Activated naive CD8-positive, alpha-beta T cell (primary cell): ENCODE results near the gene GRHPR.
A peak's percentile ranks its signal among the peaks of the same experiment; 100 is the strongest.

Experiments
- H3K27ac Mint-ChIP-seq: one replicate; pipeline ENCODE4 v1.8.0; 2021; ENCODE audit warnings: mixed read lengths
- H3K27me3 Mint-ChIP-seq: one replicate; pipeline ENCODE4 v1.8.0; 2021; ENCODE audit warnings: mixed read lengths
- H3K36me3 Mint-ChIP-seq: one replicate; pipeline ENCODE4 v1.8.0; 2021; ENCODE audit warnings: mixed read lengths
- H3K4me1 Mint-ChIP-seq: one replicate; pipeline ENCODE4 v1.8.0; 2021; ENCODE audit warnings: low read depth, mixed read lengths
- H3K4me3 Mint-ChIP-seq: one replicate; pipeline ENCODE4 v1.8.0; 2021; ENCODE audit warnings: mild to moderate bottlenecking, mixed read lengths
- H3K9me3 Mint-ChIP-seq: one replicate; pipeline ENCODE4 v1.8.0; 2021; ENCODE audit warnings: low read depth, mixed read lengths

The GRHPR gene

GRCh38 chr9:37410354-37410861 is 12.1 kb upstream of the GRHPR start:
- Mint-ChIP-seq H3K4me3 (no peak overlapping the region), H3K27me3 (no peaks in the 10 kb centered on the region), H3K9me3 (no peaks in the 10 kb centered on the region), H3K4me1 (peaks cover 10% of the 10 kb centered on the region), H3K27ac (no peak overlapping the region), H3K36me3 (no peaks in the 10 kb centered on the region)

GRCh38 chr9:37410969-37411785 is 11.3 kb upstream of the GRHPR start:
- Mint-ChIP-seq H3K27ac (no peak overlapping the region), H3K9me3 (no peaks in the 10 kb centered on the region), H3K4me3 (no peak overlapping the region), H3K4me1 (peaks cover 10% of the 10 kb centered on the region), H3K36me3 (no peaks in the 10 kb centered on the region), H3K27me3 (no peaks in the 10 kb centered on the region)

GRCh38 chr9:37412431-37413151 is 9.9 kb upstream of the GRHPR start:
- Mint-ChIP-seq H3K9me3 (no peaks in the 10 kb centered on the region), H3K27ac (no peak overlapping the region), H3K27me3 (no peaks in the 10 kb centered on the region), H3K4me3 (no peak overlapping the region), H3K4me1 (peaks cover 9% of the 10 kb centered on the region), H3K36me3 (no peaks in the 10 kb centered on the region)

GRCh38 chr9:37413311-37413710 is 9.2 kb upstream of the GRHPR start:
- H3K27me3 Mint-ChIP-seq: no peaks in the 10 kb centered on the region
- H3K4me3 Mint-ChIP-seq: no peak overlapping the region
- no peaks in the 10 kb centered on the region for H3K36me3 Mint-ChIP-seq
- peaks cover 9% of the 10 kb centered on the region for H3K4me1 Mint-ChIP-seq
- no peak overlapping the region for H3K27ac Mint-ChIP-seq
- H3K9me3 Mint-ChIP-seq: no peaks in the 10 kb centered on the region

- no peak overlapping the region for H3K4me3 Mint-ChIP-seq
- peaks cover 6% of the 10 kb centered on the region for H3K4me1 Mint-ChIP-seq
- H3K36me3 Mint-ChIP-seq: no peaks in the 10 kb centered on the region
- H3K27ac Mint-ChIP-seq: no peak overlapping the region
- H3K27me3 Mint-ChIP-seq: no peaks in the 10 kb centered on the region
- no peaks in the 10 kb centered on the region for H3K9me3 Mint-ChIP-seq
Measured at GRCh38 chr9:37414503-37414943, 8.0 kb upstream of the GRHPR start.

GRCh38 chr9:37415011-37415719 is 7.3 kb upstream of the GRHPR start:
- no peak overlapping the region for H3K27ac Mint-ChIP-seq
- peaks cover 6% of the 10 kb centered on the region for H3K4me1 Mint-ChIP-seq
- no peak overlapping the region for H3K4me3 Mint-ChIP-seq
- no peaks in the 10 kb centered on the region for H3K9me3 Mint-ChIP-seq
- H3K27me3 Mint-ChIP-seq: no peaks in the 10 kb centered on the region
- no peaks in the 10 kb centered on the region for H3K36me3 Mint-ChIP-seq

- H3K36me3 Mint-ChIP-seq: no peaks in the 10 kb centered on the region
- H3K27ac Mint-ChIP-seq: no peak overlapping the region
- H3K9me3 Mint-ChIP-seq: no peaks in the 10 kb centered on the region
- H3K4me3 Mint-ChIP-seq: no peak overlapping the region
- no peaks in the 10 kb centered on the region for H3K27me3 Mint-ChIP-seq
- peaks cover 16% of the 10 kb centered on the region for H3K4me1 Mint-ChIP-seq
Measured at GRCh38 chr9:37417252-37417803, 5.2 kb upstream of the GRHPR start.

GRCh38 chr9:37417857-37418618 is 4.5 kb upstream of the GRHPR start:
- Mint-ChIP-seq H3K27ac (no peak overlapping the region), H3K9me3 (no peaks in the 10 kb centered on the region), H3K27me3 (no peaks in the 10 kb centered on the region), H3K36me3 (no peaks in the 10 kb centered on the region), H3K4me3 (no peak overlapping the region), H3K4me1 (peaks cover 19% of the 10 kb centered on the region)

- Mint-ChIP-seq H3K27me3 (no peaks in the 10 kb centered on the region), H3K4me1 (peaks cover 31% of the 10 kb centered on the region), H3K36me3 (no peaks in the 10 kb centered on the region), H3K4me3 (no peak overlapping the region), H3K9me3 (no peaks in the 10 kb centered on the region), H3K27ac (no peak overlapping the region)
Measured at GRCh38 chr9:37419204-37419603, 3.3 kb upstream of the GRHPR start.

GRCh38 chr9:37420271-37421215 is 2.0 kb upstream of the GRHPR start:
- H3K4me1 Mint-ChIP-seq: peaks cover 26% of the 10 kb centered on the region
- no peaks in the 10 kb centered on the region for H3K36me3 Mint-ChIP-seq
- no peaks in the 10 kb centered on the region for H3K27me3 Mint-ChIP-seq
- H3K4me3 Mint-ChIP-seq: no peak overlapping the region
- no peak overlapping the region for H3K27ac Mint-ChIP-seq
- no peaks in the 10 kb centered on the region for H3K9me3 Mint-ChIP-seq

- Mint-ChIP-seq H3K27ac (peak overlapping the region; percentile 95), H3K27me3 (no peaks in the 10 kb centered on the region), H3K9me3 (no peaks in the 10 kb centered on the region), H3K4me1 (peaks cover 30% of the 10 kb centered on the region), H3K36me3 (peaks cover 3% of the 10 kb centered on the region), H3K4me3 (peak overlapping the region; percentile 95)
Measured at GRCh38 chr9:37421914-37422288, 595 bp upstream of the GRHPR start.

- peak overlapping the region; percentile 95 for H3K4me3 Mint-ChIP-seq
- no peaks in the 10 kb centered on the region for H3K9me3 Mint-ChIP-seq
- H3K27me3 Mint-ChIP-seq: no peaks in the 10 kb centered on the region
- peaks cover 3% of the 10 kb centered on the region for H3K36me3 Mint-ChIP-seq
- peak overlapping the region; percentile 70 for H3K27ac Mint-ChIP-seq
- peaks cover 30% of the 10 kb centered on the region for H3K4me1 Mint-ChIP-seq
Measured at GRCh38 chr9:37423508-37423907, 1.0 kb downstream of the GRHPR start.

GRCh38 chr9:37424204-37424685 is 1.7 kb downstream of the GRHPR start:
- Mint-ChIP-seq H3K27me3 (no peaks in the 10 kb centered on the region), H3K36me3 (peaks cover 3% of the 10 kb centered on the region), H3K4me3 (peak overlapping the region; percentile 95), H3K4me1 (peaks cover 30% of the 10 kb centered on the region), H3K27ac (peak overlapping the region; percentile 70), H3K9me3 (no peaks in the 10 kb centered on the region)
